ENCODE data around the gene CPXM2. TPM values are rescaled to one million over a fixed set of nuclear protein-coding genes. Genes with fewer than 3 reads are reported as not detected.

The CPXM2 gene
- total RNA-seq, 1 experiment from 2014 or later = 0.02 TPM

GRCh38 chr10:123906296-123906695 lies 14.7 kb upstream of the CPXM2 start:
- no peak for DNase-seq (ENCODE audit: extremely low read depth, low read depth)

GRCh38 chr10:123904834-123905409 lies 13.3 kb upstream of the CPXM2 start:
- no peak for DNase-seq (ENCODE audit: extremely low read depth, low read depth)

- no peak for DNase-seq (ENCODE audit: extremely low read depth, low read depth)
Measured at GRCh38 chr10:123903621-123904020, 12.0 kb upstream of the CPXM2 start.

GRCh38 chr10:123901621-123902020 lies 10.0 kb upstream of the CPXM2 start:
- DNase-seq (ENCODE audit: extremely low read depth, low read depth) = no peak

GRCh38 chr10:123897146-123897545 lies 5.5 kb upstream of the CPXM2 start:
- DNase-seq (ENCODE audit: extremely low read depth, low read depth) = no peak

GRCh38 chr10:123896246-123896927 lies 4.8 kb upstream of the CPXM2 start:
- DNase-seq (ENCODE audit: extremely low read depth, low read depth) = no peak

- no peak for DNase-seq (ENCODE audit: extremely low read depth, low read depth)
Measured at GRCh38 chr10:123893651-123894050, 2.0 kb upstream of the CPXM2 start.

GRCh38 chr10:123890756-123891143 lies 857 bp downstream of the CPXM2 start:
- DNase-seq (ENCODE audit: extremely low read depth, low read depth) = no peak

GRCh38 chr10:123890226-123890625 lies 1.4 kb downstream of the CPXM2 start:
- no peak for DNase-seq (ENCODE audit: extremely low read depth, low read depth)

GRCh38 chr10:123889821-123890220 lies 1.8 kb downstream of the CPXM2 start:
- DNase-seq (ENCODE audit: extremely low read depth, low read depth) = no peak

GRCh38 chr10:123888751-123889150 lies 2.9 kb downstream of the CPXM2 start:
- no peak for DNase-seq (ENCODE audit: extremely low read depth, low read depth)

- DNase-seq (ENCODE audit: extremely low read depth, low read depth) = no peak
Measured at GRCh38 chr10:123888256-123888655, 3.4 kb downstream of the CPXM2 start.

- DNase-seq (ENCODE audit: extremely low read depth, low read depth) = no peak
Measured at GRCh38 chr10:123886292-123886691, 5.3 kb downstream of the CPXM2 start.

- no peak for DNase-seq (ENCODE audit: extremely low read depth, low read depth)
Measured at GRCh38 chr10:123885406-123886170, 6.0 kb downstream of the CPXM2 start.

GRCh38 chr10:123884907-123885381 lies 6.7 kb downstream of the CPXM2 start:
- DNase-seq (ENCODE audit: extremely low read depth, low read depth) = no peak

GRCh38 chr10:123884351-123884906 lies 7.2 kb downstream of the CPXM2 start:
- DNase-seq (ENCODE audit: extremely low read depth, low read depth) = no peak

GRCh38 chr10:123883673-123884320 lies 7.8 kb downstream of the CPXM2 start:
- DNase-seq (ENCODE audit: extremely low read depth, low read depth) = no peak

- DNase-seq (ENCODE audit: extremely low read depth, low read depth) = no peak
Measured at GRCh38 chr10:123882681-123883445, 8.7 kb downstream of the CPXM2 start.

GRCh38 chr10:123882177-123882576 lies 9.4 kb downstream of the CPXM2 start:
- no peak for DNase-seq (ENCODE audit: extremely low read depth, low read depth)

GRCh38 chr10:123879606-123880257 lies 11.9 kb downstream of the CPXM2 start:
- no peak for DNase-seq (ENCODE audit: extremely low read depth, low read depth)

Data from NCI-H460 (cell line).